ENCODE measurements around the gene SLAMF8. TPM values are rescaled to one million over a fixed set of nuclear protein-coding genes. Genes with fewer than 3 reads are reported as not detected.

Gene SLAMF8
- total RNA-seq: not detected in 2 replicates

DNA sequence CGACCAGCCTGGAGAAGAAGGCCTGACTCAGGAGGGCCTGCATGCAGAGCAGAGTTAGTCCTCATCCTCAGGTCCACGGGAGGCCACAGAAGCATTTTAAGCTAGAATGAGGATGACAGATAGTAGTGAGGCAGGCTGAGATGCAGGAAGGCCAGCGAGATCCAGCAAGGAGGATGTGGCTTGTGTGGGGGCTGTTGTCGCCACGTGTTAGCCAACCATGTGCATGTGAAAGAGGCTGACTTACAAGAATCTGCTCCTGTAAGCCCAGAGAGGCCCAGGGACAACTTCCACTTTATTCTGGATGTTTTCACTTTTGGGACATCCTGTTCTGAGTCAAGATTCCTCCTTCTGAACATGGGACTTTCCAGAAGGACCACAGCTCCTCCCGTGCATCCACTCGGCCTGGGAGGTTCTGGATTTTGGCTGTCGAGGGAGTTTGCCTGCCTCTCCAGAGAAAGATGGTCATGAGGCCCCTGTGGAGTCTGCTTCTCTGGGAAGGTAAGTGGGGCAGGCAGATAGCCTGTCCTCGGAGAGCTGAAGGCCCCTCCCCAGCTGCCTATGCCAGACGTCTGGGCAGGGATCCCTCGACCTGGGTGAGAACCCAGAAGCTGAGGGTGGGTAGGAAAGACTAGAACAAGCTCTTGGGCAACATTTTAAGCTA is at the start of gene SLAMF8:
SLAMF8 (plus strand) TSS at position 433 of the 661 bp plus-strand sequence; CDS start at position 459, 26 bp downstream.
- H3K4me3 ChIP-seq (ENCODE audit: low read depth, low read length): no peak within 1 kb of the TSS
- peak; percentile 20 for DNase-seq (ENCODE audit: low read depth)
- TF ChIP-seq CTCF (IDR thresholded peaks at IDR 0.05; ENCODE audit: insufficient read depth, low read depth, low read length): no peak

DNA sequence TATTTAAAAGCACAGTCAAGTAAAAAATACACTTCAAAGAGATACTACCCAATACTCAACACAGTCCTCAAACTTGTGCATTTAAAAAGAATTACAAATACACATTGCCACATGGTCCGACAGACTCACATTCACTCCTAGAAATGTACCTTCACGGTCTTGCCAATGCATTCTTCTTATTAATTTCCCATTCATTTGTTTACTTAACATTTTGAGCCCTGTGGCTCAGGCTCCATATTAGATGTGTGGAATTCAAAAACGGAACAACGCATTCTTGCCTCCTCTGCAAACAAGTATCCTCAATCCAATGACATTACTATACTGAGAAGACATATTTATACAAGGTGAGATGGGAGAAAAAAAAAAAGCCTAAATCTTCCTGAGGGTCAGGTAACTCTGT is 48.4 kb upstream of the SLAMF8 start:
- DNase-seq (ENCODE audit: low read depth): no peak
- no peak for TF ChIP-seq CTCF (IDR thresholded peaks at IDR 0.05; ENCODE audit: insufficient read depth, low read depth, low read length)
- no peak overlapping the region for H3K4me3 ChIP-seq (ENCODE audit: low read depth, low read length)

- no peak overlapping the region for H3K4me3 ChIP-seq (ENCODE audit: low read depth, low read length)
- peak; percentile 10 for DNase-seq (ENCODE audit: low read depth)
- TF ChIP-seq CTCF (IDR thresholded peaks at IDR 0.05; ENCODE audit: insufficient read depth, low read depth, low read length): no peak
Measured at GRCh38 chr1:159779403-159779851, 47.2 kb upstream of the SLAMF8 start.

GRCh38 chr1:159780583-159781582 is 45.8 kb upstream of the SLAMF8 start, which contains the start of gene DUSP23:
DUSP23 (plus strand) TSS chr1:159780962; CDS start chr1:159781101, 139 bp downstream.
- peak; percentile 92 for DNase-seq (ENCODE audit: low read depth)
- TF ChIP-seq CTCF (IDR thresholded peaks at IDR 0.05; ENCODE audit: insufficient read depth, low read depth, low read length): peak; percentile 76
- H3K4me3 ChIP-seq (ENCODE audit: low read depth, low read length): peak within 1 kb of the TSS; percentile 62

- no peak for DNase-seq (ENCODE audit: low read depth)
- no peak for TF ChIP-seq CTCF (IDR thresholded peaks at IDR 0.05; ENCODE audit: insufficient read depth, low read depth, low read length)
- H3K4me3 ChIP-seq (ENCODE audit: low read depth, low read length): no peak overlapping the region
Measured at GRCh38 chr1:159781992-159782391, 44.7 kb upstream of the SLAMF8 start.

GRCh38 chr1:159783724-159784123 is 42.9 kb upstream of the SLAMF8 start:
- no peak for TF ChIP-seq CTCF (IDR thresholded peaks at IDR 0.05; ENCODE audit: insufficient read depth, low read depth, low read length)
- no peak for DNase-seq (ENCODE audit: low read depth)

More at GRCh38 chr1:159783724-159784123, 42.9 kb upstream of the SLAMF8 start:
- no peak overlapping the region for H3K4me3 ChIP-seq (ENCODE audit: low read depth, low read length)
